Stimulated activated memory B cell treated with anti-CD40 and anti-IgM and Interleukin-4, amounts not matched to agents 10 μg/mL and 1 μg/mL and 100 μg/mL, for 72 hours (primary cell): Measurements from ENCODE around the gene USE1.
A peak's percentile ranks its signal among the peaks of the same experiment; 100 is the strongest.
"Not testable (repeated sequence)": the region's sequence is repeated elsewhere in the genome, so short reads cannot be mapped to it uniquely, and the experiment has no call there.

ENCODE experiments used
- ATAC-seq: fragments of 150-1000 bp; cut with Tn5 transposase; 2 replicates; pipeline ENCODE4 v1.10.0; 2021
- H3K27ac Mint-ChIP-seq: one replicate; pipeline ENCODE4 v1.8.0; 2022; ENCODE audit warnings: mild to moderate bottlenecking, mixed read lengths
- H3K27me3 Mint-ChIP-seq: one replicate; pipeline ENCODE4 v1.8.0; 2022; ENCODE audit warnings: mixed read lengths
- H3K36me3 Mint-ChIP-seq: one replicate; pipeline ENCODE4 v1.8.0; 2022; ENCODE audit warnings: mixed read lengths
- H3K4me1 Mint-ChIP-seq: one replicate; pipeline ENCODE4 v1.8.0; 2022; ENCODE audit warnings: mixed read lengths
- H3K4me3 Mint-ChIP-seq: one replicate; pipeline ENCODE4 v1.8.0; 2022; ENCODE audit warnings: mild to moderate bottlenecking, moderate library complexity, mixed read lengths
- H3K9me3 Mint-ChIP-seq: one replicate; pipeline ENCODE4 v1.8.0; 2022; ENCODE audit warnings: mixed read lengths

The USE1 gene, protein sequence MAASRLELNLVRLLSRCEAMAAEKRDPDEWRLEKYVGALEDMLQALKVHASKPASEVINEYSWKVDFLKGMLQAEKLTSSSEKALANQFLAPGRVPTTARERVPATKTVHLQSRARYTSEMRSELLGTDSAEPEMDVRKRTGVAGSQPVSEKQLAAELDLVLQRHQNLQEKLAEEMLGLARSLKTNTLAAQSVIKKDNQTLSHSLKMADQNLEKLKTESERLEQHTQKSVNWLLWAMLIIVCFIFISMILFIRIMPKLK

GRCh38 chr19:17215127-17215971 is at the start of gene USE1:
USE1 (plus strand) TSS chr19:17215357; CDS start chr19:17215406, 49 bp downstream.
- Mint-ChIP-seq H3K27me3 (no peaks in the 10 kb centered on the region), H3K9me3 (no peaks in the 10 kb centered on the region), H3K27ac (peak within 1 kb of the TSS; percentile 96), H3K36me3 (peaks cover 59% of the 10 kb centered on the region), H3K4me3 (peak within 1 kb of the TSS; percentile 88), H3K4me1 (peaks cover 33% of the 10 kb centered on the region)
- ATAC-seq = peak; percentile 96

GRCh38 chr19:17165715-17166114 is 49.4 kb upstream of the USE1 start:
- H3K27me3 Mint-ChIP-seq = no peaks in the 10 kb centered on the region
- no peak overlapping the region for H3K27ac Mint-ChIP-seq
- peaks cover 7% of the 10 kb centered on the region for H3K4me1 Mint-ChIP-seq
- ATAC-seq = no peak
- H3K9me3 Mint-ChIP-seq = no peaks in the 10 kb centered on the region
- no peak overlapping the region for H3K4me3 Mint-ChIP-seq
- peaks cover 69% of the 10 kb centered on the region for H3K36me3 Mint-ChIP-seq

DNA sequence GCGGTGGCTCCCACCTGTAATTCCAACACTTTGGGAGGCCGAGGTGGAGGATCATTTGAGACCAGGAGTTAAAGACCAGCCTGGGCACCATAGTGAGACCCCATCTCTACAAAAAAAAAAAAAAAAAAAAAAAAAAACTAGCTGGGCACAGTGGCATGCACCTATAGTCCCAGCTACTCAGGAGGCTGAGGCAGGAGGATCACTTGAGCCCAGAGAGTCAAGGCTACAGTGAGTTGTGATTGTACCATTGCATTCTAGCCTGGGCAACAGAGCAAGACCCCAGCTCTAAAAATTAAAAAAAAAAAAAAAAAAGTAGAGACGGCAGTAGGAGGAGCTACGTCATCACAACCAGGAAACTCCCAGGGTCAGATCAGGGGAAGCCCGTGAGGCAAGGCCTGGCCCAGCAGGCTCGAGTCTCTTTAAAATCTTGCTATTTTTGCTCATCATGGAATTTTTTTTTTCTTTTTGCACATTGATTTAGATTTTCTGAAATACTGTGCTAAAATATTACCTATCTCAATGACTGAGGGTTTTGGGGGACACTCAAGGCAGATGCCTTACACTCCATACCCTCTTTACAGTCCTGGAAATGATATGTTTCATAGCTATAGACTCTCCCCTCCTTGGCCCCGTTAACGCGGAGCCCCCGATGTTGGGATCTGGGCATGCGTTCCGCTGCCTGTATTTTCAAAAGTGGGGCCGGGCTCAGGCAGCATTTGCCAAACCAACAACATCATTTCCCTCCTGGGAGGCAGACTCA is 44.4 kb upstream of the USE1 start:
- no peak overlapping the region for H3K4me3 Mint-ChIP-seq
- H3K27ac Mint-ChIP-seq = peak overlapping the region; percentile 87
- no peaks in the 10 kb centered on the region for H3K9me3 Mint-ChIP-seq
- ATAC-seq = peak; percentile 76
- H3K4me1 Mint-ChIP-seq = peaks cover 21% of the 10 kb centered on the region
- peaks cover 66% of the 10 kb centered on the region for H3K36me3 Mint-ChIP-seq
- H3K27me3 Mint-ChIP-seq = no peaks in the 10 kb centered on the region

- no peak for ATAC-seq
- peaks cover 73% of the 10 kb centered on the region for H3K36me3 Mint-ChIP-seq
- no peak overlapping the region for H3K27ac Mint-ChIP-seq
- H3K4me1 Mint-ChIP-seq = peaks cover 21% of the 10 kb centered on the region
- H3K4me3 Mint-ChIP-seq = no peak overlapping the region
- H3K27me3 Mint-ChIP-seq = no peaks in the 10 kb centered on the region
- no peaks in the 10 kb centered on the region for H3K9me3 Mint-ChIP-seq
These were observed 43.3 kb upstream of the USE1 start for GRCh38 chr19:17171874-17172273.

- no peak for ATAC-seq
- H3K27ac Mint-ChIP-seq = no peak overlapping the region
- H3K4me3 Mint-ChIP-seq = no peak overlapping the region
- H3K4me1 Mint-ChIP-seq = peaks cover 21% of the 10 kb centered on the region
- H3K9me3 Mint-ChIP-seq = no peaks in the 10 kb centered on the region
- H3K27me3 Mint-ChIP-seq = no peaks in the 10 kb centered on the region
- peaks cover 76% of the 10 kb centered on the region for H3K36me3 Mint-ChIP-seq
These were observed 42.4 kb upstream of the USE1 start for GRCh38 chr19:17172624-17173345.

DNA sequence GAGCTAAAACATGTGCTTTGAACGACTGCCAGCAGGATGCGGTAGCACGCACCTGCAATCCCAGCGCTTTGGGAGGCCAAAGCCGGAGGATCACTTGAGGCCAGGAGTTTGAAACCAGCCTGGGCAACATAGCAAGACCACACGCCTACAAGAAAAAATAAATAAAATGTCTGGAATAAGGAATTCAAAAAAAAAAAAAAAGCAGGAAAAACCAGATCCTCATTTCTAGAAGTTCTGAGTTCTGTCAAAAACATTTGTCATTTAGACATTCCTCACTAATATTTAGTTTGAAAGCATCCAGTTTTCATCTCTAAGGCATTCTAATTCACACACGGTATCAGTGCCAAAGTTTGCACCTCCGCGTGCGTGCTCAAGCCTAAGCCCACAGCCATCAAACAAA is 36.9 kb upstream of the USE1 start:
- H3K27ac Mint-ChIP-seq = no peak overlapping the region
- H3K27me3 Mint-ChIP-seq = no peaks in the 10 kb centered on the region
- ATAC-seq = no peak
- no peak overlapping the region for H3K4me3 Mint-ChIP-seq
- H3K9me3 Mint-ChIP-seq = no peaks in the 10 kb centered on the region
- peaks cover 41% of the 10 kb centered on the region for H3K36me3 Mint-ChIP-seq
- H3K4me1 Mint-ChIP-seq = peaks cover 24% of the 10 kb centered on the region

- Mint-ChIP-seq H3K27ac (peak overlapping the region; percentile 76), H3K27me3 (no peaks in the 10 kb centered on the region), H3K9me3 (no peaks in the 10 kb centered on the region), H3K4me1 (peaks cover 37% of the 10 kb centered on the region), H3K4me3 (peak overlapping the region; percentile 24), H3K36me3 (peaks cover 36% of the 10 kb centered on the region)
- ATAC-seq = no peak
These were observed 34.0 kb upstream of the USE1 start for GRCh38 chr19:17180997-17181702.

DNA sequence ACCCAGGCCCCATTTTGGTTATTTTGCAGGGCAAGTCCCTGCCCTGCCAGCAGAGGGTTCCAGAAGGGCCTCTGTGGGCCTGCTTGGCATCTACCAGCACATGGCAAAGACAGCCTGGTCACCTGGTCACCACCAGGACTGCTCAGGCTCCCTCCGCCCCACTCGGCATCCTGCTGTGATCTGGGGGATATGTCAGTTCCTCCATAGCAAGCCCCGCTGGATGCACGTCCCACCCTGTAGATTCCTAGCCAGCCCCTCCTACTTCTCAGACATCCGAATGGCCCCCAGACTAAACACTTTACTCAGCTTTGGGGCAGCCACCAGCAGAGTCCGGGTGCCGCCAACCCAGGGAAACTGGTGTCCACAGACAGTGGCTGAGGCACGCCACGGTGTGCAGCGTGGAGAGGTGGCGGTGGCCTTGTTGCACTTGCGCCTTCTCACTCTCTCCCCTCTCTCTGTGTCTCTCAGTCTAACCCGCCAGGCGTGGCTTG is 31.8 kb upstream of the USE1 start:
- peak overlapping the region; percentile 93 for H3K27ac Mint-ChIP-seq
- H3K36me3 Mint-ChIP-seq = peaks cover 41% of the 10 kb centered on the region
- peak; percentile 70 for ATAC-seq
- no peaks in the 10 kb centered on the region for H3K27me3 Mint-ChIP-seq
- H3K4me3 Mint-ChIP-seq = peak overlapping the region; percentile 78
- no peaks in the 10 kb centered on the region for H3K9me3 Mint-ChIP-seq
- peaks cover 44% of the 10 kb centered on the region for H3K4me1 Mint-ChIP-seq

DNA sequence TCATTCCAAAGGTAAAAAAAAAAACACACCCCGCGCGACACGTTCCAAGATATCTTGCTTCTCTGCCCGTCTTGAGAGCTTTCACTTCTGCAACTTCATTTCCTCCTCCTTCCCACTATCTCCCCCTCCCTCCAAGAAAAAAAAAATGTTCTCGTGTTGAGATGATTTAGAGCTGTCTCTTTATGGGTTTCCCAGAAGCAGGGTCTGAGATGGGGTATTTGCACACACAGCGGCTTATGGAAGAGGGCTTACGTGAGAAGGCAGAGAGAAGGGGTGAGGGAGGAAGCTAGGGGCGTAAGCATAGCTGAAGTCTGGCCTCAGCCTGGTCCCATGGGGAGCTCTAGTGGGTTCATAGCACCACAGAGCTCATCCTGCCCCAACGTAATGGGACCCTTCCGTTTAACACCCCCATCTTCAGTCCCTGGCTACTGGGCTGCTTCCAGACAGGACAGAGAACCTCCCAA is 31.3 kb upstream of the USE1 start:
- Mint-ChIP-seq H3K4me1 (peaks cover 44% of the 10 kb centered on the region), H3K27ac (peak overlapping the region; percentile 93), H3K27me3 (no peaks in the 10 kb centered on the region), H3K9me3 (no peaks in the 10 kb centered on the region), H3K36me3 (peaks cover 41% of the 10 kb centered on the region), H3K4me3 (peak overlapping the region; percentile 78)
- ATAC-seq = peak; percentile 95

GRCh38 chr19:17184371-17184841 is 30.8 kb upstream of the USE1 start:
- Mint-ChIP-seq H3K4me3 (peak overlapping the region; percentile 78), H3K36me3 (peaks cover 44% of the 10 kb centered on the region), H3K27me3 (no peaks in the 10 kb centered on the region), H3K4me1 (peaks cover 44% of the 10 kb centered on the region), H3K27ac (peak overlapping the region; percentile 93), H3K9me3 (no peaks in the 10 kb centered on the region)
- ATAC-seq = peak; percentile 82

DNA sequence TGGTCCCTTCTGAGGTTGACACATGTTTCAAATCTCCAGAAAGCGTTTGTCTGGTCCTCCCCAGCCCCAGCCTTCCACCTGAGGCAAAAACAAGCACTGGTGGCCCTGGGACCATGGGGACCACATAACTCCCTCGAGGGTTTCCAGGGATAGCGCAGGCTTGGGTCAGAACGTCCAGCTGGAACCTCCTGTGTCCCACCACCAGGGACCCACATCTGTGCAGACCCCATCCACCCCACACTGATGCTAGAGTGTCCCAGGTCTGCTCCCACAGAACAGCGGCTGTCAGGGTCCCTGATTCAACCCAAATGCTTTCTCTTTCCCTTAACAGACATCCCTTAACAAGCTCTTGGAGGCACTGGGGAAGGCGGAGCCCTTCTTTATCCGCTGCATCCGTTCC is 29.6 kb upstream of the USE1 start:
- H3K4me1 Mint-ChIP-seq = peaks cover 42% of the 10 kb centered on the region
- H3K9me3 Mint-ChIP-seq = no peaks in the 10 kb centered on the region
- H3K27ac Mint-ChIP-seq = peak overlapping the region; percentile 93
- peaks cover 45% of the 10 kb centered on the region for H3K36me3 Mint-ChIP-seq
- H3K4me3 Mint-ChIP-seq = no peak overlapping the region
- ATAC-seq = no peak
- no peaks in the 10 kb centered on the region for H3K27me3 Mint-ChIP-seq

- H3K27me3 Mint-ChIP-seq, H3K4me3 Mint-ChIP-seq, H3K9me3 Mint-ChIP-seq: not testable (repeated sequence)
- ATAC-seq = peak; percentile 45
- Mint-ChIP-seq H3K36me3 (peaks cover 64% of the 10 kb centered on the region), H3K27ac (peak overlapping the region; percentile 75), H3K4me1 (peaks cover 19% of the 10 kb centered on the region)
These were observed 23.4 kb upstream of the USE1 start for GRCh38 chr19:17191736-17192135.

- Mint-ChIP-seq H3K36me3 (peaks cover 64% of the 10 kb centered on the region), H3K27ac (no peak overlapping the region), H3K9me3 (no peaks in the 10 kb centered on the region), H3K4me3 (no peak overlapping the region), H3K27me3 (no peaks in the 10 kb centered on the region), H3K4me1 (peaks cover 22% of the 10 kb centered on the region)
- ATAC-seq = no peak
These were observed 22.4 kb upstream of the USE1 start for GRCh38 chr19:17192751-17193150.

- Mint-ChIP-seq H3K27me3 (no peaks in the 10 kb centered on the region), H3K4me3 (no peak overlapping the region), H3K27ac (no peak overlapping the region), H3K4me1 (peaks cover 22% of the 10 kb centered on the region), H3K36me3 (peaks cover 75% of the 10 kb centered on the region), H3K9me3 (no peaks in the 10 kb centered on the region)
- ATAC-seq = no peak
These were observed 20.5 kb upstream of the USE1 start for GRCh38 chr19:17194608-17195007.
